ENCODE data around the gene MGAT2. TPM values are rescaled to one million over a fixed set of nuclear protein-coding genes. Genes with fewer than 3 reads are reported as not detected.
A peak's percentile ranks its signal among the peaks of the same experiment; 100 is the strongest.

MGAT2 gene
- total and polyA plus RNA-seq, 9 of the 15 experiments (the other 6 are each of a cell fraction or from before 2014, with no cell fraction given), result 0.03 to 33.3 (median 24.6) TPM; not detected in 1

- TF ChIP-seq ZBTB34 (CRISPR knock-in tag; IDR thresholded peaks at IDR 0.05), result no peak
Measured at GRCh38 chr14:49634547-49635334, 14.1 kb downstream of the MGAT2 start, which contains the start of gene DNAAF2 (continued).

GRCh38 chr14:49636866-49637265 lies 16.3 kb downstream of the MGAT2 start:
- TF ChIP-seq ZNF282 (CRISPR knock-in tag; IDR thresholded peaks at IDR 0.05), result no peak
- TF ChIP-seq FIP1L1 (IDR thresholded peaks at IDR 0.05; ENCODE audit: low read depth, low read length, poor library complexity, severe bottlenecking), result no peak
- no peak for TF ChIP-seq HNRNPUL1 (IDR thresholded peaks at IDR 0.05; ENCODE audit: low read length)
- TF ChIP-seq FUS (optimal IDR thresholded peaks at IDR 0.05; ENCODE audit: low read depth, low read length), result no peak
- no peak for TF ChIP-seq PRDM10 (IDR thresholded peaks at IDR 0.05; ENCODE audit: partially characterized antibody)
- TF ChIP-seq GATA2 (CRISPR knock-in tag; IDR thresholded peaks at IDR 0.05), result no peak
- no peak for TF ChIP-seq SMARCA5 (IDR thresholded peaks at IDR 0.05)
- TF ChIP-seq MEIS2 (IDR thresholded peaks at IDR 0.05; ENCODE audit: partially characterized antibody), result peak; percentile 21
- no peak for TF ChIP-seq RFX1 (IDR thresholded peaks at IDR 0.05)
- peaks cover 14 to 20% of the 10 kb centered on the region in 2 experiments; a peak in 4 of 5 replicates for H3K4me1 ChIP-seq (replicated peaks in 1 of 2; ENCODE audit: control insufficient read depth in 2 of 2, insufficient read depth in 2 of 2, low read length in 2 of 2)
- no peak overlapping the region for H3K27ac ChIP-seq (ENCODE audit: extremely low read depth, low read depth, low read length)
- peaks cover 38% of the 10 kb centered on the region for H3K36me3 ChIP-seq (ENCODE audit: control insufficient read depth, insufficient read depth, low read length)
- in situ Hi-C loops (cut with MboI) (loop anchor here (25.0 kb wide), 1 partner anchor 475 kb away; the partner anchor contains the start of gene VCPKMT), intact Hi-C loops (cut with micrococcal nuclease) (no loop called here)
- POLR2A ChIA-PET, result interaction anchor here (1.7 kb wide), 1 partner anchor 131 kb away, joined by 5 read pairs; the partner anchor contains the start of gene KLHDC2
- no TSS peak for BruUV-seq (replicated peaks)
- CTCF ChIA-PET (ENCODE audit: low intra/inter-chr PET ratio), result no interaction called here
- 0 out of 2 replicates have a peak overlapping the region, but pooled peaks have one; percentile 91 for H3K4me3 ChIP-seq
- no peak overlapping the region for H2AFZ ChIP-seq (ENCODE audit: low read depth, low read length)
- H3K9me3 ChIP-seq (replicated peaks; ENCODE audit: control insufficient read depth, insufficient read depth, low read depth, low read length), result no peaks in the 10 kb centered on the region
- peaks cover 92% of the 10 kb centered on the region for H3K79me2 ChIP-seq (ENCODE audit: control insufficient read depth, insufficient read depth, low read length)
- H4K20me1 ChIP-seq (replicated peaks; ENCODE audit: control insufficient read depth, insufficient read depth, low read length), result no peaks in the 10 kb centered on the region
- H3K4me2 ChIP-seq (ENCODE audit: insufficient read depth, low read length), result peak overlapping the region; percentile 92
- no peaks in the 10 kb centered on the region for H3K9me1 ChIP-seq (ENCODE audit: control insufficient read depth, insufficient read depth, low read length)
- no peak for ATAC-seq
- no peak for DNase-seq (ENCODE audit: extremely low read depth in 1 of 4, low spot score in 3 of 4)
- 59% methylated on average over 1 of the region's 1 CpG for WGBS (ENCODE audit: insufficient coverage, low coverage, missing lambda C conversion rate)
- no peaks in the 10 kb centered on the region for H3K27me3 ChIP-seq (ENCODE audit: control insufficient read depth in 2 of 2, insufficient read depth in 2 of 2, low read length in 2 of 2)
- no peak for FAIRE-seq
- H3K9ac ChIP-seq (ENCODE audit: insufficient read depth in 1 of 2, low read depth in 2 of 2, low read length in 2 of 2), result no peak overlapping the region

Data from K562 (cell line).